ENCODE data around the gene FAM89A.

DNA sequence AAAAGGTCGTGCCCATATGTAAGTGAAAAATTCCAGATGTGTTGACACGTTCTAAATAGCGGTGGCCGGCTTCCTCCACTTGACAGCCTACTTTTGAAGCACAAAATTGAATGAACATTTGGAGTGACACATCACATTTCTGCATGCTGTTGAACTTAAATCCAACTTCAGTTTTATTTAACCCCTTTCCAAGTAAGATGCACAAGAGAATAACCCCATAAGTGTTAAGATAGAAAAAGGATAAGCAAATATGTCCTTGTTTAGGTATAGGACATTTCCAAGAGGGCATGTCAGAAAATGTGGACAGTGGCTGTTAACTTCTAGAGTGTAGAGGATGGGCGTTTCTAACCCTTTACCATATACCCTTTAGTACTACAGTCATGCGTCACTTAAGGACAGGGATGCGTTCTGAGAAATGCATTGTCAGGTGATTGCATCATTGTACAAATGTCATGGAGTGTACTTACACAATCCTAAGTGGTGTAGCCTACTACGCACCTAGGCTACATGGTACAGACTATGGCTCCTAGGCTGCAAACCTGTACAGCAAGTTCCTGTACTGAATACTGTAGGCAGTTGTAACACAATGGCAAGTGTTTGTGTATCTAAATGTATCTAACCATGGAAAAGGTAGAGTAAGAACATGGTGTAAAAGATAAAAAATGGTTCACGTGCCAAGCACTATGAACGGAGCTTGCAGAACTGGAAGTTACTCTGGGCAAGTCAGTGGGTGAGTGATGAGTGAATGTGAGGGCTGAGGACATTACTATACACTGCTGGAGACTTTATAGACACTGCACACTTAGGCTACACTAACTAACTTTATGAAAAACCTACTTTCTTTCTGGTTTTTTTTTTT, 9.3 kb upstream of the FAM89A start:
- TF ChIP-seq BACH1 (IDR thresholded peaks at IDR 0.05; ENCODE audit: low read length) (no peak), TEAD4 (IDR thresholded peaks at IDR 0.05; ENCODE audit: low read depth, low read length) (no peak)
